PC-3 (cell line): ENCODE data around the gene RNF148. TPM values are rescaled to one million over a fixed set of nuclear protein-coding genes. Genes with fewer than 3 reads are reported as not detected.

Experiments
- ATAC-seq: fragments of 200-7000 bp; cut with Tn5 transposase; 2 replicates; pipeline ENCODE4 v1.9.1; 2020; ENCODE audit warnings: mild to moderate bottlenecking, moderate library complexity
- BruUV-seq: library from RNA; stranded (reverse); fragments of 400-500 nt; replicated peaks from 2 replicates; lab custom pipeline; 2021; lab: Mats Ljungman, UMichigan
- CTCF ChIA-PET: fragments of 300-600 bp; sonication (Branson Sonifier 250); formaldehyde crosslinking; loops from one replicate; lab custom pipeline; 2022; ENCODE audit warnings: antibody characterized with exemption; lab: Charles Lee
- POLR2A ChIA-PET: fragments of 300-600 bp; sonication (Branson Sonifier 250); formaldehyde crosslinking; loops from one replicate; lab custom pipeline; 2022; ENCODE audit warnings: antibody characterized with exemption; ENCODE audit not compliant: unreplicated experiment; lab: Charles Lee
- DNase-seq: peaks from one replicate; pipeline ENCODE4 v3.0.0-alpha.2; 2015
- H2AFZ ChIP-seq: fragments of 300-600 bp; sonication (generic); 2 replicates; pipeline ENCODE4 v1.6.0; 2016; ENCODE audit warnings: antibody characterized with exemption, low read length
- H3F3A ChIP-seq: fragments of 300-600 bp; sonication (generic); one replicate; pipeline ENCODE4 v1.6.0; 2017; ENCODE audit warnings: antibody characterized with exemption, low read length, control low read depth, mild to moderate bottlenecking; ENCODE audit not compliant: unreplicated experiment
- H3K27ac ChIP-seq: fragments of 300-600 bp; sonication (generic); 2 replicates; pipeline ENCODE4 v1.5.1; 2016; ENCODE audit warnings: mild to moderate bottlenecking, low read length
- H3K27me3 ChIP-seq: fragments of 300-600 bp; sonication (generic); 2 replicates; pipeline ENCODE4 v1.6.1; 2016; ENCODE audit warnings: low read length, mixed read lengths
- H3K36me3 ChIP-seq: fragments of 300-600 bp; sonication (generic); 2 replicates; pipeline ENCODE4 v1.6.1; 2016; ENCODE audit warnings: low read depth, mixed run types, low read length, mixed read lengths
- H3K4me1 ChIP-seq: fragments of 300-600 bp; sonication (generic); 2 replicates; pipeline ENCODE4 v1.5.1; 2016; ENCODE audit warnings: low read length; ENCODE audit not compliant: insufficient read depth
- H3K4me2 ChIP-seq: fragments of 300-600 bp; sonication (generic); 2 replicates; pipeline ENCODE4 v1.6.0; 2016; ENCODE audit warnings: low read length
- H3K4me3 ChIP-seq: fragments of 300-600 bp; sonication (generic); 2 replicates; pipeline ENCODE4 v1.5.1; 2016; ENCODE audit warnings: mild to moderate bottlenecking, low read length, mixed read lengths
- H3K79me2 ChIP-seq: fragments of 300-600 bp; sonication (generic); 2 replicates; pipeline ENCODE4 v1.6.1; 2017; ENCODE audit warnings: low read length, mixed read lengths
- H3K9ac ChIP-seq: fragments of 300-600 bp; sonication (generic); 2 replicates; pipeline ENCODE4 v1.6.0; 2016; ENCODE audit warnings: mild to moderate bottlenecking, low read length
- H3K9me2 ChIP-seq: fragments of 300-600 bp; sonication (generic); replicated peaks from 2 replicates; pipeline ENCODE4 v1.6.1; 2016; ENCODE audit warnings: mixed run types, low read length, mixed read lengths
- H3K9me3 ChIP-seq: fragments of 300-600 bp; sonication (generic); 2 replicates; pipeline ENCODE4 v1.6.1; 2016; ENCODE audit warnings: low read length, mixed read lengths
- H4K20me1 ChIP-seq: fragments of 300-600 bp; sonication (generic); 2 replicates; pipeline ENCODE4 v1.6.1; 2016; ENCODE audit warnings: low read length, mixed read lengths
- EZH2 ChIP-seq: fragments of 300-600 bp; sonication (generic); IDR thresholded peaks from one replicate; pipeline ENCODE4 v1.6.1; 2017; ENCODE audit warnings: antibody characterized with exemption, mild to moderate bottlenecking, low read length; ENCODE audit not compliant: unreplicated experiment
- EZH2phosphoT487 ChIP-seq: fragments of 300-600 bp; sonication (generic); IDR thresholded peaks from 2 replicates; pipeline ENCODE4 v1.6.1; 2018; ENCODE audit warnings: mild to moderate bottlenecking, antibody characterized with exemption, low read length, borderline replicate concordance
- intact Hi-C: fragments of 100-400 bp; cut with micrococcal nuclease; formaldehyde crosslinking; loops from 2 replicates; pipeline ENCODE4 v1.9.0; 2023
- total RNA-seq: library from RNA; depleted of rRNA; stranded (reverse); fragments of >200 nt; gene quantifications from 2 replicates; pipeline ENCODE4 v1.2.3, GENCODE V29; 2014
- TF ChIP-seq, protein P1 (sequence below): fragments of 300-600 bp; sonication (generic); conservative IDR thresholded peaks from 2 replicates; pipeline ENCODE4 v1.5.1; 2017; ENCODE audit warnings: antibody characterized with exemption, low read depth, mild to moderate bottlenecking, low read length

The RNF148 gene
- total RNA-seq, 1 experiment from 2014 or later = 2.0 TPM

DNA sequence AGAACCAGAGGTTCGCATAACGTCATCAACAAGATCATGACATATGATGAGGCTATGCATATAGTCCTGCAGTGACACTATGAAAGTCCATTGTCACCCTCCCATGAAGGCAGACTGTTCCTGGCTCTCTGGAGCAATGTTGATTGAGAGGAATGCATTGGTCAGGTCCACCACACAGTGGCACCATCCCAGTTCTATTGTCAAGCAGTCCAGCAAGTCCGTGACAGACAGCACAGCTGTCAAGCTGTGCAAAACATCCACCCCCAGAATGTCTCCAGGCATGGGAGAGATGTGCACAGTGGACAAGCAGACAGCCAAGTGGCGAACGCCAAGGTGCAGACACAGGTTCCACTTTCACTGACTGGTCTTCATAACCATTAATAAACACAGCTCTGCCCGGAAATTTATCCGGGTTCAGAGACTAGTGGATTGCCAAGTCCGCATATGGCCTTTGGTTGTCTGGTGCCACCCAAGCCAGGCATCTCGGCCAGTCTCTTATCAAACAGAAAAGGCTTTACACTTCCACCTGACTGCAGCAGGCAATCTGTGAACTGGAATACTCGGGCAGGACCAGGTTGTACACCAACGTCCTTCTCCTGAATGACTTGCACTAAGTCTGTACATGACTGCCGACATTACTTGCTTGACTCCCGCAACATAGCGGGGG, 11.0 kb downstream of the RNF148 start:
- no peak for ATAC-seq
- ChIA-PET POLR2A (no interaction called here), CTCF (no interaction called here)
- Histone ChIP-seq H3K27me3 (no peaks in the 10 kb centered on the region), H3K4me3 (no peak overlapping the region), H4K20me1 (no peaks in the 10 kb centered on the region), H3K79me2 (no peaks in the 10 kb centered on the region), H3K27ac (no peak overlapping the region), H3K9ac (no peak overlapping the region), H3F3A (no peaks in the 10 kb centered on the region), H3K9me2 (no peaks in the 10 kb centered on the region), H3K4me2 (no peak overlapping the region), H3K36me3 (no peaks in the 10 kb centered on the region), H2AFZ (no peak overlapping the region), H3K9me3 (no peaks in the 10 kb centered on the region), H3K4me1 (no peaks in the 10 kb centered on the region)
- no TSS peak for BruUV-seq
- no peak for DNase-seq
- TF ChIP-seq EZH2phosphoT487 = no peak
- TF ChIP-seq EZH2 = no peak
- TF ChIP-seq, protein P1, sequence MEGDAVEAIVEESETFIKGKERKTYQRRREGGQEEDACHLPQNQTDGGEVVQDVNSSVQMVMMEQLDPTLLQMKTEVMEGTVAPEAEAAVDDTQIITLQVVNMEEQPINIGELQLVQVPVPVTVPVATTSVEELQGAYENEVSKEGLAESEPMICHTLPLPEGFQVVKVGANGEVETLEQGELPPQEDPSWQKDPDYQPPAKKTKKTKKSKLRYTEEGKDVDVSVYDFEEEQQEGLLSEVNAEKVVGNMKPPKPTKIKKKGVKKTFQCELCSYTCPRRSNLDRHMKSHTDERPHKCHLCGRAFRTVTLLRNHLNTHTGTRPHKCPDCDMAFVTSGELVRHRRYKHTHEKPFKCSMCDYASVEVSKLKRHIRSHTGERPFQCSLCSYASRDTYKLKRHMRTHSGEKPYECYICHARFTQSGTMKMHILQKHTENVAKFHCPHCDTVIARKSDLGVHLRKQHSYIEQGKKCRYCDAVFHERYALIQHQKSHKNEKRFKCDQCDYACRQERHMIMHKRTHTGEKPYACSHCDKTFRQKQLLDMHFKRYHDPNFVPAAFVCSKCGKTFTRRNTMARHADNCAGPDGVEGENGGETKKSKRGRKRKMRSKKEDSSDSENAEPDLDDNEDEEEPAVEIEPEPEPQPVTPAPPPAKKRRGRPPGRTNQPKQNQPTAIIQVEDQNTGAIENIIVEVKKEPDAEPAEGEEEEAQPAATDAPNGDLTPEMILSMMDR = no peak
- intact Hi-C loops = no loop called here

DNA sequence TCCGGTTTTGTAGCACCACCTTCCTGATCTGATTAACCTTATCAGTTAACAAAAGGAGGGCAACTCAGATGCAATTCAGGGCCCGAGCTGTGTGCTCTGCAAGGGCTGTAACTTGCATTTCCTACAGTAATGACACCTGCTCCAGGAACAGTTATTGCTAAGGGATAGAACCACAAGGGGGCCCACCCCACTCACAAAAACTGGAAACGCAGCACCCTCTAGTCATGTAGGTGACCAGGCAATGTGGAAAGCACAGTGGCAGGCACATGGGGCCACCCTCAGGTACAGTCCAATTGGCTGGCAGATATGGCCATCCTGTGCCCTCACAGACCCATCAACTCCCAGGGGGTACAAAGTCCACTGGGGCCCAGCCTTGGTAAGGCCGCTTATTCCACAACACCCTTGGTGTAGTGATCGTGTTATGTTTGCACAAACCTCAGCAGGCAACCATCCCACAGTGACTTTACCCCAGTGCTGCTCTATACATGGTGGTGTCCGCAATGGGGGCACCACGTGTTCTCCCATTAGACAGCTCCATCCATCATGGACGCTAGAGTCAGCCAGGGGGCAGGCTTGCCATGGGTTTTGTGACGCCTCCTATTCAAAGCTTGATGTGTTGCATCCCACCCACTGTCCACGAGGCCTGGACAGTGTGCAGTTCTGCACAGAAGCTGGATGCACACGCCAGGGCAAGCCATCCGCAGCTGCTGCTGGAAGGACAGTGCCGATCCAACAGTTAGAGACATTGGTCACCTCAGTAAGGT, 13.2 kb downstream of the RNF148 start:
- DNase-seq = no peak
- ATAC-seq = no peak
- TF ChIP-seq, protein P1 = no peak
- TF ChIP-seq EZH2phosphoT487 = no peak
- TF ChIP-seq EZH2 = no peak
- intact Hi-C loops = no loop called here
- H3F3A ChIP-seq = no peaks in the 10 kb centered on the region
- H2AFZ ChIP-seq = no peak overlapping the region
- ChIA-PET POLR2A (no interaction called here), CTCF (no interaction called here)
- no peaks in the 10 kb centered on the region for H3K9me3 ChIP-seq
- H3K27ac ChIP-seq = no peak overlapping the region
- no peaks in the 10 kb centered on the region for H3K36me3 ChIP-seq
- no peak overlapping the region for H3K9ac ChIP-seq
- no peaks in the 10 kb centered on the region for H3K4me1 ChIP-seq
- no peaks in the 10 kb centered on the region for H4K20me1 ChIP-seq
- no peak overlapping the region for H3K4me2 ChIP-seq
- H3K4me3 ChIP-seq = no peak overlapping the region
- BruUV-seq = no TSS peak
- H3K27me3 ChIP-seq = no peaks in the 10 kb centered on the region
- H3K79me2 ChIP-seq = no peaks in the 10 kb centered on the region
- H3K9me2 ChIP-seq = no peaks in the 10 kb centered on the region
